HepG2 (cell line): Measurements from ENCODE around the gene FASTK. TPM values are rescaled to one million over a fixed set of nuclear protein-coding genes. Genes with fewer than 3 reads are reported as not detected.

Source experiments
- AFF4 ChIP-seq: sonication (generic); formaldehyde crosslinking; IDR thresholded peaks from 2 replicates; pipeline ENCODE4 v1.4.0; 2020; ENCODE audit warnings: missing genetic modification reagents
- CTCF ChIP-seq: sonication (generic); formaldehyde crosslinking; IDR thresholded peaks from 2 replicates; pipeline ENCODE4 v1.5.0; 2020; ENCODE audit warnings: mild to moderate bottlenecking, missing genetic modification reagents, moderate library complexity
- E2F2 ChIP-seq: sonication (generic); formaldehyde crosslinking; IDR thresholded peaks from 2 replicates; pipeline ENCODE4 v1.4.0; 2020; ENCODE audit warnings: missing genetic modification reagents, borderline replicate concordance
- GATAD1 ChIP-seq: IDR thresholded peaks from 2 replicates; pipeline ENCODE4 v1.6.1; 2016; ENCODE audit warnings: missing genetic modification reagents, missing compliant biosample characterization
- GLI4 ChIP-seq: sonication (generic); formaldehyde crosslinking; IDR thresholded peaks from 2 replicates; pipeline ENCODE4 v1.5.1; 2020; ENCODE audit warnings: missing genetic modification reagents, mild to moderate bottlenecking, moderate library complexity, borderline replicate concordance
- HMGXB4 ChIP-seq, 2 experiments: sonication (generic) in 1 of 2; formaldehyde crosslinking in 1 of 2; IDR thresholded peaks; 2 replicates each; pipeline versions ENCODE4 v1.4.0 to v1.6.1; 2018 to 2020; ENCODE audit warnings: missing genetic modification reagents in 2 of 2, borderline replicate concordance in 1 of 2, low read depth in 1 of 2, mild to moderate bottlenecking in 1 of 2, missing biosample characterization in 1 of 2
- HNF1B ChIP-seq: sonication (generic); formaldehyde crosslinking; IDR thresholded peaks from 2 replicates; pipeline ENCODE4 v1.5.1; 2020; ENCODE audit warnings: mild to moderate bottlenecking, moderate library complexity, missing genetic modification reagents
- KDM2A ChIP-seq: sonication (generic); formaldehyde crosslinking; IDR thresholded peaks from 2 replicates; pipeline ENCODE4 v1.4.0; 2020; ENCODE audit warnings: low read depth, missing genetic modification reagents, borderline replicate concordance
- PHB2 ChIP-seq: fragments of 450-650 bp; IDR thresholded peaks from 2 replicates; pipeline ENCODE4 v1.6.1; 2018; ENCODE audit not compliant: partially characterized antibody
- SALL2 ChIP-seq: sonication (generic); formaldehyde crosslinking; IDR thresholded peaks from 2 replicates; pipeline ENCODE4 v1.8.1; 2023; ENCODE audit warnings: mild to moderate bottlenecking, missing genetic modification reagents, inconsistent platforms
- SMC3 ChIP-seq: IDR thresholded peaks from 2 replicates; pipeline ENCODE4 v1.6.1; 2011; ENCODE audit warnings: low read length, improper control_type of control experiment
- UBTF ChIP-seq: sonication (generic); formaldehyde crosslinking; IDR thresholded peaks from 2 replicates; pipeline ENCODE4 v1.4.0; 2020; ENCODE audit warnings: mild to moderate bottlenecking, missing genetic modification reagents
- ZFX ChIP-seq: sonication (generic); formaldehyde crosslinking; IDR thresholded peaks from 2 replicates; pipeline ENCODE4 v1.4.0; 2020; ENCODE audit warnings: mild to moderate bottlenecking, low read depth, missing genetic modification reagents, moderate library complexity
- ZNF619 ChIP-seq: sonication (generic); formaldehyde crosslinking; IDR thresholded peaks from 2 replicates; pipeline ENCODE4 v1.4.0; 2020; ENCODE audit warnings: mild to moderate bottlenecking, missing genetic modification reagents
- polyA plus RNA-seq, 8 experiments: library from polyadenylated mRNA; depleted of rRNA in 3 of 8; stranded (reverse) in 7 of 8; unstranded in 1 of 8; fragments of >200 nt; fragmentation: Illumina TruSeq in 4 of 8; extraction: Trizol in 4 of 8; gene quantifications; 2 replicates each; pipeline versions ENCODE4 v1.2.1 to v1.2.3, GENCODE V29; 2011 to 2016; ENCODE audit warnings: low read depth in 4 of 8, missing spikeins in 1 of 8, mixed read lengths in 1 of 8; ENCODE audit not compliant: insufficient read depth in 1 of 8
- total RNA-seq, 5 experiments: library from RNA; depleted of rRNA; stranded (reverse); fragments of >200 nt; fragmentation: Illumina TruSeq; extraction: Trizol; gene quantifications; 2 replicates each; pipeline ENCODE4 v1.2.3, GENCODE V29; 2016; ENCODE audit warnings: low read depth in 1 of 5

Gene FASTK
- total and polyA plus RNA-seq, 2 of the 13 experiments (the other 11 are each of a cell fraction or from before 2014, with no cell fraction given) = 52.9 to 55.7 TPM

- peak; percentile 63 for TF ChIP-seq SMC3
- TF ChIP-seq KDM2A (CRISPR knock-in tag) = peak; percentile 67; the same call in 1 of the 2 replicates
- TF ChIP-seq E2F2 (CRISPR knock-in tag) = no peak
- TF ChIP-seq GLI4 (CRISPR knock-in tag) = no peak
- TF ChIP-seq UBTF (CRISPR knock-in tag) = peak; percentile 35; the same call in 1 of the 2 replicates
- 0 out of 2 replicates have a peak, but pooled peaks have one; percentile 59 for TF ChIP-seq SALL2 (CRISPR knock-in tag)
- TF ChIP-seq ZNF619 (CRISPR knock-in tag) = 0 out of 2 replicates have a peak, but pooled peaks have one; percentile 45
- no peak for TF ChIP-seq AFF4 (CRISPR knock-in tag)
- TF ChIP-seq GATAD1 (CRISPR knock-in tag) = peak; percentile 57; the same call in 1 of the 2 replicates
- no peak for TF ChIP-seq HNF1B
- no peak for TF ChIP-seq PHB2
- peak; percentile 97 for TF ChIP-seq CTCF (CRISPR knock-in tag)
- TF ChIP-seq HMGXB4 (CRISPR knock-in tag; IDR thresholded peaks at IDR 0.05; ENCODE audit: borderline replicate concordance in 1 of 2, low read depth in 1 of 2) = peak in 1 of 2 experiments; percentile 68; a peak in 1 of 4 replicates
- peak; percentile 51; the same call in 1 of the 2 replicates for TF ChIP-seq ZFX (CRISPR knock-in tag)
These were observed 30.5 kb upstream of the FASTK start (continued) for GRCh38 chr7:151110941-151111645.
